Measurements from ENCODE around the gene L3MBTL1.

The L3MBTL1 gene

DNA sequence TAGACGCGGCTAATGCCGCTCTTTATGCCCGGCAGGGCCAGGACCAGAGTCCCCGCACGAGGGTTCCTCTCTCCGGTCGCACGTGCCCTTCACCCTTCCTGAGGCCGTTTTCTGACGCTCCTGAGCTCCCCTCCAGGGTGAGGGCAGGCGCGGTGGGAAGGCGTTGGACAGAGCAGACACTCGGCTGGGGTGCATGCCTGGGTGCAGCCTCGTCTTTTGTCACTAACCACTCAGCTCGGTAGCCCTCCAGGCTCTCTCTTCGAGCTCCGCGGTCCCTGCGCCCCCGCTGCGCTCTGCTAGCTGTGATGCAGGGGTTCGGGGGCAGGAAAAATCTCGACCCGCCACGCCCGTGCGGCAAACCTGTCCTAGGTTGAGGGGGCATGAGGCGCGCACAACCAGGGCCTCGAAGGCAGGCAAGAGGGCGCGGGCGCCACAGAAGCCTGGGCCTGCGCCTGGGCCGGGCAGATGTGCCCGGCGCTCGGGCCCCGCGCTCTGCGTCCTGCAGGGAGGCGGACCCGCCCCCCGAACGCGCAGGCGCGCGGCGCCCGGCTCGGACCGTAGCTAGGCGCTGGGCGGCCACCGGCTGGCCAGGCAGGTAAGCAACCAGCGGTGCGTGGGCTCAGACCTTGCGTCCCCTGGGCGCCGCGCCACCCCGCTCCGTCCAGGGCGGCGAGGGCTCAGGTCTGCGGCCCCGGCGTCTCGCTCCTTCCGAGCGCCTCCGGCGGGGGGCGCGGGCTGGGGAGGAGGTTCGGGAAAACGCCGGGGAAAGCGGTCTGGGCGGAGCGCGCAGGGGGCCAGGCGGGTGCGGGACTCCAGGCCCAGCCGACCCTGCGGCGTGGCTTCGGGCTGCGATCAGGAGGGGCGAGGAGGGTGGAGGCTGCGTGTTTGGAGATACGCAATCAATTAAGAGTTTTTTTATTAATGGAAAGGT, at the start of gene L3MBTL1:
TSS of gene L3MBTL1 (plus strand) at position 548 of the 931 bp plus-strand sequence. CDS start 5,807 bp downstream, outside the sequence.
- DNase-seq: peak; percentile 46 to 49
- no peak for TF ChIP-seq POLR2A (IDR thresholded peaks at IDR 0.05; ENCODE audit: low read length)
- TF ChIP-seq GATA1 (IDR thresholded peaks at IDR 0.05; ENCODE audit: low read depth, low read length): no peak

- TF ChIP-seq POLR2A (IDR thresholded peaks at IDR 0.05; ENCODE audit: low read length) (no peak), GATA1 (IDR thresholded peaks at IDR 0.05; ENCODE audit: low read depth, low read length) (no peak)
- peak; percentile 75 to 79 for DNase-seq
Measured at GRCh38 chr20:43458422-43458924, 49.0 kb upstream of the L3MBTL1 start.

DNA sequence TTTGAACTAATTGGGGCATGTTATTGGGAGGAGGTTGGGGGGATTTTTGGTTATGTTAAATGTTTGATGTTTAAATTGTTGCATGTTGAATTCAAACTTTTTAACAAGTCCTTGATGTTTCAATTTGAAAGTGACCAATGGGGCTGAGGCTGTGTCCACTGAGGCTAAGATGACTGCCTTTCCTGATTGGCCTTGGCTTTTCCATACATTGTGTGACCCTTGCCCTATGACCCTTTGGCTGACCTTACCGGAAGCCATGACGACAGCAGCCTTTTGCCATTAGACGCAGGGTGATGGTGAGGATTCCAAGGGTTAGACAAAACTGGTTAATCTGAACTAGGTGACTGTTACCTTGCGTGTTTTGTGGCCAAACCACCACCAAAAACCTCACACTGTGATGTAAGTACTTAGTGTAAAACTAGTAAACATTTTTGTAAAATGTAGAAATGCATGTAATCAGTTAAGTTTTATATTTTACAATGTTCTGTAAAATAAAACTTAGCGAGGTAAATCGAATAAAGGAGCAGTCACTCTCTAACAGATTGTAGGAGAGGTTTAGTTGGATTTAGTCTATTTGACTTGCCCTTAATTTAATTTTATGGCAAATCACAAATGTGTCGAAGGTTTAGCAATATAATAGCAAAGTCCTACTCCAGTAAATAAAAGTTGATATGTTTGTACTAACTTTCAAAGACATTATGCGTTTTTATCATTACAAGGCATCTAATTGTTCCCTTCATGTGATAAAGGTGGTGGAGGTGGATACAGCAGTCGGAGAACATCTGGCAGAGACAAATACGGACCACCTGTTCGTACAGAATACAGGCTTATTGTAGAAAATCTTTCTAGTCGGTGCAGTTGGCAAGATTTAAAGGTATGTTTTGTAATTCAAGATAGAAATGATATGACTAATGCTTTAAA, 48.2 kb upstream of the L3MBTL1 start:
- DNase-seq: peak; percentile 66 to 67
- TF ChIP-seq GATA1 (IDR thresholded peaks at IDR 0.05; ENCODE audit: low read depth, low read length) (no peak), POLR2A (IDR thresholded peaks at IDR 0.05; ENCODE audit: low read length) (peak; percentile 3)

DNA sequence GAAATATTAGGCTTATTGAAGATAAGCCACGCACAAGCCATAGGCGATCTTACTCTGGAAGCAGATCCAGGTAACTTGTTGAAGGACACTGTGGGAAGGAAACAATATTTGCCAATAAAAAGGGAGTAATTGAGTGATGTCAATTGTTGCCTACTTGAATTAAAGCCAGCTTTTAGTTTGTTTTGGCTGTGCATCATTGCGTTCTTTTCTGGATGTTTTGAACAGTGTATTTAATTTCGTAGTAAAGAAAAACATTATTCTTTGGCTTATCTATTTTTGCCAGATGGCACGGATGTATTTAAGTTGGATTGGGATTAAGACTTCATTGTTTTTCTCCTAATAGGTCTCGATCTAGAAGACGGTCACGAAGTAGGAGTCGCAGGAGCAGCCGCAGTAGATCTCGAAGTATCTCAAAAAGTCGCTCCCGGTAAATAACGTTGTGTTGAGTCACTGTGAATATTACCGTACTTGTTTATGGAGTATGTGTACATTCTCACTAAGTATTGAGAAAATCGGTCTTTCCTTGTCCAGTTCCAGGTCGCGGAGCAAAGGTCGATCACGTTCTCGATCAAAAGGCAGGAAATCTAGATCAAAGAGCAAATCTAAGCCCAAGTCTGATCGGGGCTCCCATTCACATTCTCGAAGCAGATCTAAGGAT, 47.2 kb upstream of the L3MBTL1 start:
- no peak for TF ChIP-seq GATA1 (IDR thresholded peaks at IDR 0.05; ENCODE audit: low read depth, low read length)
- no peak for TF ChIP-seq POLR2A (IDR thresholded peaks at IDR 0.05; ENCODE audit: low read length)
- peak in 1 of 2 experiments; percentile 11 for DNase-seq

GRCh38 chr20:43460830-43461200, 46.7 kb upstream of the L3MBTL1 start:
- peak; percentile 17 to 19 for DNase-seq
- no peak for TF ChIP-seq GATA1 (IDR thresholded peaks at IDR 0.05; ENCODE audit: low read depth, low read length)
- TF ChIP-seq POLR2A (IDR thresholded peaks at IDR 0.05; ENCODE audit: low read length): no peak

- TF ChIP-seq GATA1 (IDR thresholded peaks at IDR 0.05; ENCODE audit: low read depth, low read length): no peak
- no peak for TF ChIP-seq POLR2A (IDR thresholded peaks at IDR 0.05; ENCODE audit: low read length)
- DNase-seq: no peak
Measured at GRCh38 chr20:43461894-43462659, 45.4 kb upstream of the L3MBTL1 start.

DNA sequence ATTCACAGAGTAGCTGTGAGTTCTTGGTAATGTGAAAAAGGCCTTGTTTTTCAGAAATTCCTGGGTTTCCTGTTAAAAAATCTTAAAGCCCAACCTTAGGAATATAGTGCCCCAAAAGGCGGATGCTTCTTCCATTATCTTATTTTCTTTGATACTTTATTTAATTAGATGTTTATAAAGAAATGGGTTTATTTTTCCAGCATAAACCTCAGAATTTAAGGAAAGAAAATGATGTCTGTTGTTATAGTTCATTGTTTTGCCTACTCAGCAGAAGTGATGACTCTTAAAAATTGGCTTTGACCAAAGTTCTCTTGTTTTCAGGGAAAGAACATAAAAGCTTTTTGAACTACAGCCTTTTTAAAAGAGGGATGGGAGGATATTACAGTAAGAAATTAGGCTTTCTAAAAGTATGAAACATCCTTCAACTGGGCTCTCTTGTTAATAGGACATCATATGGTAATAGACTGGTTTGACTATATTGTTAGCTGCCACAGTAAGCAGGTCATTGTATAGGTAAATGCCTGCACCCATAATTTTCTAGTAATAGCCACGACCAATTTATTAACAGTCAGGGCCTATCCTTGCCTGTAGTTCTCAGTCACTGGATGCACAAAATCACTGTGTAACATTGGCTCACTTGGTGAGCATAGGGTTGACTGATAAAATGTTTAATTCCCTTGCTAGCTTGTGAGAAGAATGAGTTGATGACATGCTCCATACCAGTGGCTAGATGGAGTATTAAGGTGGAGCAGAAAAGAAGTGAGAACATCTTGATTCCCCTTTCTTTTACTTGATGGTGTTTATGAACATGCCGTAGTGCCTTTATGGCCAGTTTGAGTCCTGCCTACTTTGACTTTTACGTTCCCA, 44.6 kb upstream of the L3MBTL1 start:
- no peak for TF ChIP-seq GATA1 (IDR thresholded peaks at IDR 0.05; ENCODE audit: low read depth, low read length)
- no peak for TF ChIP-seq POLR2A (IDR thresholded peaks at IDR 0.05; ENCODE audit: low read length)

DNA sequence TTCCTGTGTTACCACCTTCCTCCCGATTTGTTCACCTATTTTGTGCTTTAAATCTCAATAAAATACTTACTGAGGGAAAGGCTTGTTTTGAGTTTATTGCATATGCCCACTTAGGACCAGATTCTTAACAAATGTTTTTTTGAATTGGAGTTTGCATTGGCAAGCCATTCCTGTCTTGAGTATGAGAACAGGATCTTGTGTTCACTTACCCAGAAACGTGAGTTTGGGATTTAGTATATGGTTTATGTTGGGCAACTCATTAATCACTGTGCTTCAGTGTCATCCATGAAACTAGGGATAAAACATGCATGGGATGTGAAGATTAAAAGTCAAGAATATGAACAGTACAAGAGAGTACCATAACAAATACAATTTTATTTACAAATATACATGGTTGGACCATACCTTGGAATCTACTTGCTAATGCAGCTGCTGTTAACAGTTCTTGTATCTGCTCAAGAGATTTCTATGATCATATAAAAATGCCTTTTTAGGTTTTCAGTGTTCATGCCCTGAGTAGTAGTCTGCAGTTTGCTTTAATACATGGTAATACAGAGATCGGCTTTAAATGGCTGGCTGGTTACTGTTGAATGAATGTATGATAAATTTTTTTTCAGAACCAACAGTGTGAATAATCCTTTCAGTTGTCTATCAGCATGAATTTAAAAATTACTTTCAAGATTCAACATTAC, 43.8 kb upstream of the L3MBTL1 start:
- TF ChIP-seq POLR2A (IDR thresholded peaks at IDR 0.05; ENCODE audit: low read length): no peak
- no peak for TF ChIP-seq GATA1 (IDR thresholded peaks at IDR 0.05; ENCODE audit: low read depth, low read length)
- no peak for DNase-seq

More for the DNA sequence above, 44.6 kb upstream of the L3MBTL1 start:
- DNase-seq: peak in 1 of 2 experiments; percentile 20

GRCh38 chr20:43464219-43464790, 43.2 kb upstream of the L3MBTL1 start:
- TF ChIP-seq POLR2A (IDR thresholded peaks at IDR 0.05; ENCODE audit: low read length): no peak
- no peak for TF ChIP-seq GATA1 (IDR thresholded peaks at IDR 0.05; ENCODE audit: low read depth, low read length)
- no peak for DNase-seq

DNA sequence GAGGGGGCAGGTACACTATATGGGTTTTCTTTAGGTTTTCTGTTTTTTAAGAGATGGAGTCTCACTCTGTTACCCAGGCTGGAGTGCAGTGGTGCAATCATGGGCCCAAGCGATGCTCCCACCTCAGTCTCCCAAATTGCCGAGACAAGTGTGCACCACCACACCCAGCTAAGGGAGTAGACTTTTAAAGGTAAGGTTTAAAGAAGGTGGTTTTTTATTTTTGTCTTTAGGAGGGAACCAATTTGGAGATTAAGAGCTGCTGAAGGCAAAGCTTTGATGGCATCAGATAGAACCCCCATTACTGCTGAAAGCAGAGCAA, 41.9 kb upstream of the L3MBTL1 start:
- no peak for TF ChIP-seq GATA1 (IDR thresholded peaks at IDR 0.05; ENCODE audit: low read depth, low read length)
- TF ChIP-seq POLR2A (IDR thresholded peaks at IDR 0.05; ENCODE audit: low read length): no peak
- DNase-seq: no peak

GRCh38 chr20:43467589-43467988, 39.9 kb upstream of the L3MBTL1 start:
- TF ChIP-seq POLR2A (IDR thresholded peaks at IDR 0.05; ENCODE audit: low read length) (no peak), GATA1 (IDR thresholded peaks at IDR 0.05; ENCODE audit: low read depth, low read length) (no peak)
- no peak for DNase-seq

Measured in erythroblast (primary cell).